ENCODE data around the gene NEURL1.

DNA sequence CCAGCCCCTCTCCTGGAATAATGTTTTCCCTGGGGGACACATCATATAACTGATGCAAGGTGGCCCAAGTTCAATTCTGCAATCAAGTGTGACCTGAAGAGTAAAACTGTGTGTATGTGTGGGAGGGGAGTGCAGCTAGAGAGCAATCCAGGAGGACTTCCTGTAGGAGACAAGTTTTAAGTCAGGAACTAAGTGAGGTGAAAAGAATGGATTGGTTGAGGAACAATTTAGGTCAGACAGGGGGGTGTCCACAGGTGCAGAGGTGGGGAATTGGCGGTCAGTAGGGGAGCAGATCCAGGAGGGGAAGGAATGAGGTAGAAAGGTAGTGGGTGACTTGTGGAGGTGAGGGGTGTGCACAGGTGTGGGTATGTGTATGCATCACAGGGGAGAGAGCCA is 82.6 kb downstream of the NEURL1 start:
- TF ChIP-seq, protein P1, sequence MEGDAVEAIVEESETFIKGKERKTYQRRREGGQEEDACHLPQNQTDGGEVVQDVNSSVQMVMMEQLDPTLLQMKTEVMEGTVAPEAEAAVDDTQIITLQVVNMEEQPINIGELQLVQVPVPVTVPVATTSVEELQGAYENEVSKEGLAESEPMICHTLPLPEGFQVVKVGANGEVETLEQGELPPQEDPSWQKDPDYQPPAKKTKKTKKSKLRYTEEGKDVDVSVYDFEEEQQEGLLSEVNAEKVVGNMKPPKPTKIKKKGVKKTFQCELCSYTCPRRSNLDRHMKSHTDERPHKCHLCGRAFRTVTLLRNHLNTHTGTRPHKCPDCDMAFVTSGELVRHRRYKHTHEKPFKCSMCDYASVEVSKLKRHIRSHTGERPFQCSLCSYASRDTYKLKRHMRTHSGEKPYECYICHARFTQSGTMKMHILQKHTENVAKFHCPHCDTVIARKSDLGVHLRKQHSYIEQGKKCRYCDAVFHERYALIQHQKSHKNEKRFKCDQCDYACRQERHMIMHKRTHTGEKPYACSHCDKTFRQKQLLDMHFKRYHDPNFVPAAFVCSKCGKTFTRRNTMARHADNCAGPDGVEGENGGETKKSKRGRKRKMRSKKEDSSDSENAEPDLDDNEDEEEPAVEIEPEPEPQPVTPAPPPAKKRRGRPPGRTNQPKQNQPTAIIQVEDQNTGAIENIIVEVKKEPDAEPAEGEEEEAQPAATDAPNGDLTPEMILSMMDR (conservative IDR thresholded peaks at IDR 0.05; ENCODE audit: low read length) = no peak
- TF ChIP-seq EZH2phosphoT487 (IDR thresholded peaks at IDR 0.05; ENCODE audit: borderline replicate concordance) = no peak
